ENCODE data around the gene TPI1.

The TPI1 gene

GRCh38 chr12:6828781-6829535 is 38.4 kb upstream of the TPI1 start:
- DNase-seq (ENCODE audit: low read depth): peak; percentile 34

GRCh38 chr12:6829536-6830220 is 37.7 kb upstream of the TPI1 start:
- DNase-seq (ENCODE audit: low read depth): no peak

- DNase-seq (ENCODE audit: low read depth): no peak
Measured at GRCh38 chr12:6830286-6830890, 36.9 kb upstream of the TPI1 start.

- no peak for DNase-seq (ENCODE audit: low read depth)
Measured at GRCh38 chr12:6830999-6831398, 36.3 kb upstream of the TPI1 start.

GRCh38 chr12:6831450-6831995 is 35.8 kb upstream of the TPI1 start:
- DNase-seq (ENCODE audit: low read depth): no peak

GRCh38 chr12:6832125-6832524 is 35.2 kb upstream of the TPI1 start:
- no peak for DNase-seq (ENCODE audit: low read depth)

GRCh38 chr12:6833189-6833890 is 34.0 kb upstream of the TPI1 start:
- DNase-seq (ENCODE audit: low read depth): no peak

GRCh38 chr12:6834254-6834653 is 33.1 kb upstream of the TPI1 start:
- no peak for DNase-seq (ENCODE audit: low read depth)

GRCh38 chr12:6834873-6835272 is 32.5 kb upstream of the TPI1 start:
- DNase-seq (ENCODE audit: low read depth): no peak

GRCh38 chr12:6836851-6837250 is 30.5 kb upstream of the TPI1 start:
- DNase-seq (ENCODE audit: low read depth): no peak

GRCh38 chr12:6837370-6838060 is 29.8 kb upstream of the TPI1 start:
- no peak for DNase-seq (ENCODE audit: low read depth)

GRCh38 chr12:6838854-6839253 is 28.5 kb upstream of the TPI1 start:
- no peak for DNase-seq (ENCODE audit: low read depth)

GRCh38 chr12:6839482-6840201 is 27.7 kb upstream of the TPI1 start:
- no peak for DNase-seq (ENCODE audit: low read depth)

- DNase-seq (ENCODE audit: low read depth): no peak
Measured at GRCh38 chr12:6840330-6840729, 27.0 kb upstream of the TPI1 start.

GRCh38 chr12:6840761-6841515 is 26.4 kb upstream of the TPI1 start, which contains the start of gene GNB3:
GNB3 (plus strand) TSS chr12:6840925; CDS start chr12:6841288, 363 bp downstream.
- DNase-seq (ENCODE audit: low read depth): no peak

GRCh38 chr12:6842075-6842474 is 25.3 kb upstream of the TPI1 start:
- DNase-seq (ENCODE audit: low read depth): no peak

GRCh38 chr12:6843118-6843902 is 24.0 kb upstream of the TPI1 start:
- no peak for DNase-seq (ENCODE audit: low read depth)

- no peak for DNase-seq (ENCODE audit: low read depth)
Measured at GRCh38 chr12:6845395-6845794, 21.9 kb upstream of the TPI1 start.

- no peak for DNase-seq (ENCODE audit: low read depth)
Measured at GRCh38 chr12:6846316-6846869, 20.9 kb upstream of the TPI1 start.
